Stimulated activated memory B cell treated with anti-CD40 and anti-IgM and Interleukin-4, amounts not matched to agents 10 μg/mL and 1 μg/mL and 100 μg/mL, for 72 hours (primary cell): ENCODE measurements around the gene MVB12A.

Source experiments
- ATAC-seq: fragments of 150-1000 bp; cut with Tn5 transposase; 2 replicates; pipeline ENCODE4 v1.10.0; 2021
- H3K27ac Mint-ChIP-seq: one replicate; pipeline ENCODE4 v1.8.0; 2022; ENCODE audit warnings: mild to moderate bottlenecking, mixed read lengths
- H3K27me3 Mint-ChIP-seq: one replicate; pipeline ENCODE4 v1.8.0; 2022; ENCODE audit warnings: mixed read lengths
- H3K36me3 Mint-ChIP-seq: one replicate; pipeline ENCODE4 v1.8.0; 2022; ENCODE audit warnings: mixed read lengths
- H3K4me1 Mint-ChIP-seq: one replicate; pipeline ENCODE4 v1.8.0; 2022; ENCODE audit warnings: mixed read lengths
- H3K4me3 Mint-ChIP-seq: one replicate; pipeline ENCODE4 v1.8.0; 2022; ENCODE audit warnings: mild to moderate bottlenecking, moderate library complexity, mixed read lengths
- H3K9me3 Mint-ChIP-seq: one replicate; pipeline ENCODE4 v1.8.0; 2022; ENCODE audit warnings: mixed read lengths

The MVB12A gene

GRCh38 chr19:17470068-17470841, 50.4 kb downstream of the MVB12A start, which contains the start of gene SLC27A1:
SLC27A1 (plus strand) TSS chr19:17470524; CDS start chr19:17470541, 17 bp downstream.
- H3K4me3 Mint-ChIP-seq: peak within 1 kb of the TSS; percentile 88
- H3K27me3 Mint-ChIP-seq: peaks cover 7% of the 10 kb centered on the region
- H3K27ac Mint-ChIP-seq: peak within 1 kb of the TSS; percentile 53
- H3K9me3 Mint-ChIP-seq: no peaks in the 10 kb centered on the region
- H3K4me1 Mint-ChIP-seq: peaks cover 45% of the 10 kb centered on the region
- ATAC-seq: peak; percentile 92
- no peaks in the 10 kb centered on the region for H3K36me3 Mint-ChIP-seq

- H3K27ac Mint-ChIP-seq: no peak overlapping the region
- peak overlapping the region; percentile 88 for H3K4me3 Mint-ChIP-seq
- ATAC-seq: no peak
- H3K4me1 Mint-ChIP-seq: peaks cover 39% of the 10 kb centered on the region
- H3K27me3 Mint-ChIP-seq: no peaks in the 10 kb centered on the region
- no peaks in the 10 kb centered on the region for H3K9me3 Mint-ChIP-seq
- H3K36me3 Mint-ChIP-seq: no peaks in the 10 kb centered on the region
Observed at GRCh38 chr19:17471410-17472125, 51.7 kb downstream of the MVB12A start.

- Mint-ChIP-seq H3K4me1 (peaks cover 29% of the 10 kb centered on the region), H3K4me3 (no peak overlapping the region), H3K36me3 (no peaks in the 10 kb centered on the region), H3K27ac (no peak overlapping the region), H3K9me3 (no peaks in the 10 kb centered on the region), H3K27me3 (no peaks in the 10 kb centered on the region)
- no peak for ATAC-seq
Observed at GRCh38 chr19:17473041-17473440, 53.2 kb downstream of the MVB12A start.
